CD4-positive, CD25-positive, alpha-beta regulatory T cell (primary cell): ENCODE results near the gene GRK4. TPM values are rescaled to one million over a fixed set of nuclear protein-coding genes. Genes with fewer than 3 reads are reported as not detected.
"Not testable (repeated sequence)": the region's sequence is repeated elsewhere in the genome, so short reads cannot be mapped to it uniquely, and the experiment has no call there.

Experiments
- ATAC-seq, 2 donors: fragments of 150-1000 bp; cut with Tn5 transposase; one replicate each; pipeline ENCODE4 v1.10.0; 2021; ENCODE audit warnings: low read depth in 2 of 2, moderate number of reproducible peaks in 2 of 2, moderate library complexity in 1 of 2
- DNase-seq, 3 donors: peaks; one replicate each; pipeline versions ENCODE4 v3.0.0 to v3.0.0-alpha.2; 2012 to 2022; ENCODE audit warnings: mixed read lengths in 1 of 3
- H3K27ac ChIP-seq: one replicate; pipeline ENCODE4 v1.7.0; 2013; ENCODE audit warnings: mild to moderate bottlenecking, low read length; ENCODE audit not compliant: insufficient read depth, poor library complexity, severe bottlenecking
- H3K27me3 ChIP-seq: one replicate; pipeline ENCODE4 v1.7.0; 2013; ENCODE audit warnings: low read length; ENCODE audit not compliant: control insufficient read depth, insufficient read depth
- H3K36me3 ChIP-seq: one replicate; pipeline ENCODE4 v1.7.0; 2013; ENCODE audit warnings: mild to moderate bottlenecking, low read length, moderate library complexity; ENCODE audit not compliant: control insufficient read depth, insufficient read depth
- H3K4me1 ChIP-seq: 2 replicates; pipeline ENCODE4 v1.7.0; 2013; ENCODE audit warnings: mild to moderate bottlenecking, low read length; ENCODE audit not compliant: insufficient read depth, control insufficient read depth, poor library complexity, severe bottlenecking
- H3K4me3 ChIP-seq: one replicate; pipeline ENCODE4 v1.7.0; 2013; ENCODE audit warnings: low read depth, mild to moderate bottlenecking, low read length, moderate library complexity
- H3K9me3 ChIP-seq, 2 experiments: 1 replicate in 1 of 2; 2 replicates in 1 of 2; pipeline ENCODE4 v1.7.0; 2013; ENCODE audit warnings: low read length in 2 of 2, mild to moderate bottlenecking in 1 of 2, moderate library complexity in 1 of 2; ENCODE audit not compliant: control insufficient read depth in 2 of 2
- H3K27ac Mint-ChIP-seq, 3 donors: one replicate each; pipeline ENCODE4 v1.8.0; 2020 to 2022; ENCODE audit warnings: mild to moderate bottlenecking in 3 of 3, mixed read lengths in 3 of 3, moderate library complexity in 2 of 3
- H3K27me3 Mint-ChIP-seq: one replicate; pipeline ENCODE4 v1.8.0; 2022; ENCODE audit warnings: mild to moderate bottlenecking, mixed read lengths
- H3K36me3 Mint-ChIP-seq: one replicate; pipeline ENCODE4 v1.8.0; 2020; ENCODE audit warnings: mixed read lengths
- H3K4me1 Mint-ChIP-seq, 4 donors: one replicate each; pipeline ENCODE4 v1.8.0; 2020 to 2022; ENCODE audit warnings: mixed read lengths in 4 of 4, mild to moderate bottlenecking in 1 of 4
- H3K4me3 Mint-ChIP-seq, 4 donors: one replicate each; pipeline ENCODE4 v1.8.0; 2020 to 2022; ENCODE audit warnings: mild to moderate bottlenecking in 4 of 4, mixed read lengths in 4 of 4, moderate library complexity in 3 of 4
- H3K9me3 Mint-ChIP-seq, 7 donors: one replicate each; pipeline ENCODE4 v1.8.0; 2020 to 2022; ENCODE audit warnings: mixed read lengths in 7 of 7, mild to moderate bottlenecking in 3 of 7, moderate library complexity in 2 of 7
- polyA plus RNA-seq, 4 donors: library from polyadenylated mRNA; unstranded; fragments of 300-500 nt; fragmentation: Illumina TruSeq; gene quantifications; one replicate each; pipeline ENCODE4 v1.2.3, GENCODE V29; 2021
- total RNA-seq: library from RNA; stranded (reverse); gene quantifications from one replicate; pipeline ENCODE4 v1.2.3, GENCODE V29; 2022

The GRK4 gene
- total RNA-seq (2.8 TPM), polyA plus RNA-seq (1 to 10 TPM in 2 of 4 donors, under 1 TPM in 2; 0.64 to 1.3 (median 1.0) TPM)

DNA sequence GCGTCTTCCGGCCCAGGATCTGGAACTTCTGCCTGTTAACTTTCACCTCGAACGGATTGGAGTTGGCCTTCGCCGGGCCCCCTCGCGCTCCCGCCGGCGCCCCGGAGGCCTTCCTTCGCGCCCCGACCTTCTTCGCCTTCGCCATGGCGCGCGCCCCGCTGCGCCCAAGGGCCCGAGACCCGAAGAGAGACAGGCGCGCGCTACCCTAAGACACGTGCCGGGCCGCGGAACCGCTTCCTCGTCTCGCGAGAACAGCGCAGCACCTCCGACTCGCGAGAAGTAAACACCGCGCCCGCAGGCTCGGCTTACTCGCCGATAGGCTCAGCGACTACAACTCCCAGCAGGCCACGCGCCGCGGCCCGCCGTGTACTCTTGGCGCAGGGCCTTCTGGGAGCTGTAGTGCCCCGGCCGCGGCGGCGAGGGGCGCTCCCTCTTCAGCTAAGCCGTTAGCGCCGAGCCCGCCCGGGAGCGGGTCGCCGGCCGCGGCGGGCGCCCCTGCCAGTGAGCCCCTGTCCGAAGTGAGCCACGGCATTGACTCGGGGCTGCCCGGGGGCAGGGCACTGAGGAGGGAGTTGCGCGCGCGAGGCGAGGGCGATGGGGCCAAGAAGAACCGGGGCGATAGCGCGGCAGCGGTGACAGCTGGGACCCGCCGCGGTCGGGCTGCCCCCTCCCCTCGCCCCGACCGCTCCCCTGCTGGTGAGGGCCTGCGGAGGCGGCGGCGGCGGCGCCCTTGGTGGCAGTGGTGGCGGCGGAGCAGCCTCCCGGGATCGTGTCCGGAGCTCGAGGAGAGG lies at the start of gene GRK4, which contains the start of gene NOP14:
TSS of gene GRK4 (plus strand) at position 397 of the 791 bp plus-strand sequence. CDS start 500 bp downstream, outside the sequence.
TSS of gene NOP14 (minus strand) at position 232 of the 791 bp plus-strand sequence. CDS start at position 145, 87 bp downstream.
- H3K4me1 Mint-ChIP-seq, result peaks cover 14 to 39% (median 31%) of the 10 kb centered on the region in 4 donors
- H3K4me3 Mint-ChIP-seq, result peak within 1 kb of the TSS; percentile 89 to 97 (median 94)
- no peaks in the 10 kb centered on the region for H3K9me3 ChIP-seq
- peaks cover 6% of the 10 kb centered on the region for H3K36me3 Mint-ChIP-seq
- peaks cover 6% of the 10 kb centered on the region for H3K36me3 ChIP-seq
- peak within 1 kb of the TSS; percentile 92 for H3K27ac ChIP-seq
- H3K27me3 Mint-ChIP-seq, result no peaks in the 10 kb centered on the region
- H3K4me3 ChIP-seq, result peak within 1 kb of the TSS; percentile 91
- peak; percentile 93 to 96 for ATAC-seq
- H3K27me3 ChIP-seq, result no peaks in the 10 kb centered on the region
- peak within 1 kb of the TSS; percentile 86 to 96 (median 90) for H3K27ac Mint-ChIP-seq
- H3K9me3 Mint-ChIP-seq, result no peaks in the 10 kb centered on the region
- peak; percentile 97 to 99 (median 97) for DNase-seq
- peaks cover 28% of the 10 kb centered on the region for H3K4me1 ChIP-seq

DNA sequence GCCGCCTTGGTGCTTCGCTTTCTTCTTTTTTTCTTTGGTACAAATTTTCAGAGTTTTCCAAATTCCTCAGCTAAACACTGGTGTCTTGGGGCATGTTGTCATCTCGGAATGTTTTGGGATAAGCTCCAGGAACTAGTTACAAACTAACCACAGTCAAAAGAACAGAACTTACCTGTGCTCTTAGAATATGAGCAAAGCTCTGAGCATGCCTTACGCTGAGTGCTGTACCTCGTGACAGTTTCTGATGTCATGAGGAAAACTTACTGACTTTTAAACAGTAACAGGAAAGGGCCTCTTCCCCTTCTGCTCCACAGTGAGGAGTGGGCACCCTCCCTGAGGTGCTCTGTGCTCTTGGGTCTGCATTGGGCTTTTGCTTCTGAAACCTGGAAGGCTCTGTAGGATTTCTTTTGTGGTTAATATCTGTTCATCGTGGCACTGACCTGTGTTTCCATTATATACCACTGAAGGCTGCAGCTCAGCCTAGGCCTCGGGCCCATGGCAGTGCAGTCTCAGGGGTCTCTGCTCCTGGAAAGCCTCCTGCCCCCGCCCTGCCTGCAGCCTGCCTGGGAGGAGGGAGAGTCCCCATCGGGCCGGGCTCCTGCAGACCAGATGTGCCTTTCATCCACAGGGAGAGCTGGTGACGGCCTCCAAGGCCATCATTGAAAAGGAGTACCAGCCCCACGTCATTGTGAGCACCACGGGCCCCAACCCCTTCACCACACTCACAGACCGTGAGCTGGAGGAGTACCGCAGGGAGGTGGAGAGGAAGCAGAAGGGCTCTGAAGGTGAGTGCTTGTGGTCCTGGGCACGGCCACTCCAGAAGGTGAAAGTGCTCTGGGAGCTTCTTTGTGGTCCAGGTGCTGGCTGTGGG lies 48.9 kb upstream of the GRK4 start:
- H3K27ac Mint-ChIP-seq, result peak overlapping the region in 1 of 3 donors; percentile 6
- no peak overlapping the region for H3K27ac ChIP-seq
- H3K9me3 Mint-ChIP-seq, result peaks cover 0 to 2% (median 0%) of the 10 kb centered on the region in 7 donors

GRCh38 chr4:2915789-2916188 lies 47.6 kb upstream of the GRK4 start:
- peaks cover 45% of the 10 kb centered on the region for H3K36me3 Mint-ChIP-seq
- H3K4me1 Mint-ChIP-seq, result peaks cover 13 to 35% (median 33%) of the 10 kb centered on the region in 4 donors
- H3K27ac Mint-ChIP-seq, result no peak overlapping the region

More for the DNA sequence above, 48.9 kb upstream of the GRK4 start:
- Histone ChIP-seq H3K9me3 (no peaks in the 10 kb centered on the region), H3K4me1 (no peaks in the 10 kb centered on the region), H3K4me3 (no peak overlapping the region), H3K27me3 (no peaks in the 10 kb centered on the region), H3K36me3 (peaks cover 63% of the 10 kb centered on the region)
- Mint-ChIP-seq H3K27me3 (no peaks in the 10 kb centered on the region), H3K4me3 (no peak overlapping the region), H3K36me3 (peaks cover 38% of the 10 kb centered on the region), H3K4me1 (peaks cover 9 to 24% (median 22%) of the 10 kb centered on the region in 4 donors)
- DNase-seq (no peak), ATAC-seq (no peak)

DNA sequence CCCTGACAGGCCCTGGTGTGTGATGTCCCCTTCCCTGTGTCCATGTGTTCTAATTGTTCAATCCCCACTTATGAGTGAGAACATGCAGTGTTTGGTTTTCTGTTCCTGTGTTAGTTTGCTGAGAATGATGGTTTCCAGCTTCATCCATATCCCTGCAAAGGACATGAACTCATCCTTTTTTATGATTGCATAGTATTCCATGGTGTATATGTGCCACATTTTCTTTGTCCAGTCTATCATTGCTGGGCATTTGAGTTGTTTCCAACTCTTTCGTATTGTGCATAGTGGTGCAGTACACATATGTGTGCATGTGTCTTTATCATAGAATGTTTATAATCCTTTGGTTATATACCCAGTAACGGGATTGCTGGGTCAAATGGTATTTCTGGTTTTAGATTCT lies 46.7 kb upstream of the GRK4 start:
- H3K4me3 Mint-ChIP-seq, H3K27me3 Mint-ChIP-seq, H3K9me3 Mint-ChIP-seq, H3K9me3 ChIP-seq, ATAC-seq, H3K4me1 ChIP-seq, H3K27me3 ChIP-seq, H3K4me3 ChIP-seq, H3K27ac ChIP-seq, DNase-seq: not testable (repeated sequence)
- Mint-ChIP-seq H3K4me1 (peaks cover 16 to 42% (median 38%) of the 10 kb centered on the region in 4 donors), H3K27ac (peak overlapping the region in 2 of 3 donors; percentile 34 to 92), H3K36me3 (peaks cover 49% of the 10 kb centered on the region)
- H3K36me3 ChIP-seq, result peaks cover 48% of the 10 kb centered on the region

More at GRCh38 chr4:2915789-2916188, 47.6 kb upstream of the GRK4 start:
- no peak overlapping the region for H3K27ac ChIP-seq
- H3K4me3 Mint-ChIP-seq, result no peak overlapping the region
- H3K27me3 Mint-ChIP-seq, result no peaks in the 10 kb centered on the region
- no peaks in the 10 kb centered on the region for H3K9me3 ChIP-seq
- H3K27me3 ChIP-seq, result no peaks in the 10 kb centered on the region
- no peak overlapping the region for H3K4me3 ChIP-seq
- H3K9me3 Mint-ChIP-seq, result peaks cover 0 to 5% (median 0%) of the 10 kb centered on the region in 7 donors
- no peaks in the 10 kb centered on the region for H3K4me1 ChIP-seq
- H3K36me3 ChIP-seq, result peaks cover 56% of the 10 kb centered on the region
- ATAC-seq (no peak), DNase-seq (no peak)

DNA sequence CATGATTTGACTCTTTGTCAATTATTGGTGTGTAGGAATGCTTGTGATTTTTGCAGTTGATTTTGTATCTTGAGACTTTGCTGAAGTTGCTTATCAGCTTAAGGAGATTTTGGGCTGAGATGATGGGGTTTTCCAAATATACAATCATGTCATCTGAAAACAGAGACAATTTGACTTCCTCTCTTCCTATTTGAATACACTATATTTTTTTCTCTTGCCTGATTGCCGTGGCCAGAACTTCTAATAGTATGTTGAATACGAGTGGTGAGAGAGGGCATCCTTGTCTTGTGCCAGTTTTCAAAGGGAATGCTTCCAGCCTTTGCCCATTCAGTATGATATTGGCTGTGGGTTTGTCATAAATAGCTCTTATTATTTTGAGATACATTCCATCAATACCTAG lies 45.1 kb upstream of the GRK4 start:
- DNase-seq, H3K9me3 ChIP-seq, H3K27me3 Mint-ChIP-seq, ATAC-seq, H3K27me3 ChIP-seq, H3K9me3 Mint-ChIP-seq, H3K27ac ChIP-seq, H3K4me3 ChIP-seq: not testable (repeated sequence)
- Histone ChIP-seq H3K36me3 (peaks cover 40% of the 10 kb centered on the region), H3K4me1 (peaks cover 15% of the 10 kb centered on the region)
- Mint-ChIP-seq H3K27ac (peak overlapping the region; percentile 7 to 84 (median 65)), H3K4me1 (peaks cover 25 to 57% (median 49%) of the 10 kb centered on the region in 4 donors), H3K4me3 (peak overlapping the region in 1 of 4 donors; percentile 22), H3K36me3 (peaks cover 52% of the 10 kb centered on the region)

- not testable (repeated sequence) for H3K9me3 ChIP-seq, H3K27ac ChIP-seq, H3K9me3 Mint-ChIP-seq, H3K27me3 Mint-ChIP-seq, ATAC-seq, H3K4me3 ChIP-seq, DNase-seq, H3K27me3 ChIP-seq
- peaks cover 56% of the 10 kb centered on the region for H3K36me3 Mint-ChIP-seq
- H3K4me1 Mint-ChIP-seq, result peaks cover 25 to 61% (median 53%) of the 10 kb centered on the region in 4 donors
- H3K36me3 ChIP-seq, result peaks cover 38% of the 10 kb centered on the region
- H3K27ac Mint-ChIP-seq, result peak overlapping the region in 2 of 3 donors; percentile 65 to 84
- H3K4me1 ChIP-seq, result peaks cover 18% of the 10 kb centered on the region
- H3K4me3 Mint-ChIP-seq, result peak overlapping the region in 1 of 4 donors; percentile 22
Observed at GRCh38 chr4:2918714-2919113, 44.7 kb upstream of the GRK4 start.

- H3K9me3 Mint-ChIP-seq, H3K9me3 ChIP-seq, H3K4me3 ChIP-seq, ATAC-seq, H3K27me3 Mint-ChIP-seq, H3K27me3 ChIP-seq: not testable (repeated sequence)
- Mint-ChIP-seq H3K36me3 (peaks cover 58% of the 10 kb centered on the region), H3K4me1 (peaks cover 25 to 56% (median 44%) of the 10 kb centered on the region in 4 donors), H3K4me3 (peak overlapping the region in 2 of 4 donors; percentile 47 to 79), H3K27ac (peak overlapping the region; percentile 88 to 90 (median 89))
- Histone ChIP-seq H3K27ac (peak overlapping the region; percentile 14), H3K4me1 (peaks cover 18% of the 10 kb centered on the region), H3K36me3 (peaks cover 47% of the 10 kb centered on the region)
- DNase-seq, result peak in 1 of 3 donors; percentile 65
Observed at GRCh38 chr4:2922453-2923101, 40.8 kb upstream of the GRK4 start.
